ENCODE measurements around the gene RGP1.

RGP1 gene

DNA sequence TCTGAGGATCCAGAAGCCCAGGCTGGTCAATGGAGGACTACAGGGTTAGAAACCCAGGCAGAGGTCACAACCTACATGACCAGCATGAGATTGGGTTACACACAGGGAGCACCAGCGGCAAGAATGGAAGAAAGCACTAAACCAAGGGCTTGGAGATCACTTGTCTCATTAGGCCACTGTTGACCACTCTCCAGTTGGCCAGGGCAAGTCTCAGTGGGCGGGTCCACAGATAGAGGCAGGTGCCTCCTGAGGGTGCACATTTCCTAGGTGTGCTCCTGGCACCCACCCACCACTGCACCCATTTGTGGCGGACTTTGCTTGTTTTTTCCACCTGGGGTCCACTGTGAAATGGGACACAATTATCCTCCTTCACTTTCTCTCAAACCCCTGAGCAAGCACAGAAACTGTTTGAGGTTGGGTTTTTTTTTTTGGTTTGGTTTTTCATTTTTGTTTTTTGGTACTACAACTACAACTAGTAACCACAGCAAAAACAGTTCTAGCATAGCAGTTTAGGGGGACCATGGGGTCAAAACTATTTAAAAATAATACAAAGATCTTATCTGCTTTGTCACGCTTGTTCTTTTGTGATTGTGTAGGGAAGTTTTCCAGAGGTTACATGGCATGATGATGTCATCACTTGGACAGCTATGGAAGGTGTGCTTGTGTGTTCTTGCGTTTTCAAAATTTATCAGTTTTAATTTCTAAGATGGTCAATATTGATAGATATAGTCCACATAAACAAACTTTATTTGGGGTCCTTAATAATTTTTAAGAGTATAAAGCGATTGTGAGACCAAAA lies 48.4 kb downstream of the RGP1 start:
- Histone ChIP-seq H2AFZ (ENCODE audit: low read length) (no peak overlapping the region), H3K4me3 (ENCODE audit: low read length, poor library complexity, severe bottlenecking) (no peak overlapping the region), H4K20me1 (ENCODE audit: insufficient read depth, low read length, poor library complexity, severe bottlenecking) (no peaks in the 10 kb centered on the region), H3F3A (ENCODE audit: low read depth) (no peaks in the 10 kb centered on the region), H3K79me2 (ENCODE audit: insufficient read depth, low read length) (no peaks in the 10 kb centered on the region), H3K9me3 (ENCODE audit: insufficient read depth, low read depth, low read length) (no peaks in the 10 kb centered on the region), H3K4me2 (ENCODE audit: low read depth, low read length, poor library complexity, severe bottlenecking) (no peak overlapping the region), H3K27me3 (ENCODE audit: insufficient read depth, low read length, poor library complexity, severe bottlenecking) (no peaks in the 10 kb centered on the region), H3K9me2 (replicated peaks; ENCODE audit: low read depth, low read length) (no peaks in the 10 kb centered on the region), H3K4me1 (ENCODE audit: insufficient read depth, low read length, poor library complexity, severe bottlenecking) (peaks cover 16% of the 10 kb centered on the region), H3K9ac (ENCODE audit: low read depth, low read length, poor library complexity, severe bottlenecking) (no peak overlapping the region), H3K36me3 (ENCODE audit: insufficient read depth, low read length) (peaks cover 12% of the 10 kb centered on the region; the same call in 1 of the 2 replicates)
- no peak for TF ChIP-seq EZH2phosphoT487 (IDR thresholded peaks at IDR 0.05; ENCODE audit: borderline replicate concordance)
- TF ChIP-seq, protein P1, sequence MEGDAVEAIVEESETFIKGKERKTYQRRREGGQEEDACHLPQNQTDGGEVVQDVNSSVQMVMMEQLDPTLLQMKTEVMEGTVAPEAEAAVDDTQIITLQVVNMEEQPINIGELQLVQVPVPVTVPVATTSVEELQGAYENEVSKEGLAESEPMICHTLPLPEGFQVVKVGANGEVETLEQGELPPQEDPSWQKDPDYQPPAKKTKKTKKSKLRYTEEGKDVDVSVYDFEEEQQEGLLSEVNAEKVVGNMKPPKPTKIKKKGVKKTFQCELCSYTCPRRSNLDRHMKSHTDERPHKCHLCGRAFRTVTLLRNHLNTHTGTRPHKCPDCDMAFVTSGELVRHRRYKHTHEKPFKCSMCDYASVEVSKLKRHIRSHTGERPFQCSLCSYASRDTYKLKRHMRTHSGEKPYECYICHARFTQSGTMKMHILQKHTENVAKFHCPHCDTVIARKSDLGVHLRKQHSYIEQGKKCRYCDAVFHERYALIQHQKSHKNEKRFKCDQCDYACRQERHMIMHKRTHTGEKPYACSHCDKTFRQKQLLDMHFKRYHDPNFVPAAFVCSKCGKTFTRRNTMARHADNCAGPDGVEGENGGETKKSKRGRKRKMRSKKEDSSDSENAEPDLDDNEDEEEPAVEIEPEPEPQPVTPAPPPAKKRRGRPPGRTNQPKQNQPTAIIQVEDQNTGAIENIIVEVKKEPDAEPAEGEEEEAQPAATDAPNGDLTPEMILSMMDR (conservative IDR thresholded peaks at IDR 0.05; ENCODE audit: low read length): no peak

DNA sequence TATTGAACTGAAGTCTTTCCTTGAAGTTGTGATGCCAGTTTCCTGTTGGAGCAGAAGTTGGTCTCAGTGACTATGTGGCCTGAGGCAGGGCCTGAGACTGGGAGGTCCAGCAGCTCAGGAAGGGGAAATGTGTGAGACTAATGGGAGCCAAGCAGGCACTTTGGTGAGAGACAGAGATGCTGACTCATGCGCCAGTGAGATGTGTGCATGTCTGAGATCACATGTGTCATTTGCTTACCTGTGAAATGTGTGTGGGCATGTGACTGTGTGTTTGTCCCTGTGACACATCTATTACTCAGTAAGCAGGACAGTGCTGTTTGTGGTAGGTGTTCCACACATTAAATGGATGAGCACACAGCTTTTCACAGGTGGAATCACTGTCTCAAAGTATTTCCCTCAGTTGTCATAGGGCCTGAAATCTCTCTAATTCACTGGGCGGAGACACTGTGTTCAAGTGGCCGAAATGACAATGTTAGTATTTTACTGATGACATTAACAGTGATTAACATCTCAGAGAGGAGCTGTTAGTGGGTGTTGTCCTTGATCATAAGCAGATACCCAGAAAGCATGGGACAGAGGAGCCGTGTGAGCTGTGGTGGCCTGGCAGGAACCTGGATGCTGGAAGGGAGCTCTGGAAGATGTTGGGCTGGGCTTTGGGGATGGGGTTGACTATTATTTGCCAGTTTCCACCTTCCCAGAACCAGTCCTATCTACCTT lies 49.7 kb downstream of the RGP1 start:
- Histone ChIP-seq H2AFZ (ENCODE audit: low read length) (no peak overlapping the region), H3K4me1 (ENCODE audit: insufficient read depth, low read length, poor library complexity, severe bottlenecking) (peaks cover 16% of the 10 kb centered on the region), H3K79me2 (ENCODE audit: insufficient read depth, low read length) (no peaks in the 10 kb centered on the region), H3F3A (ENCODE audit: low read depth) (no peaks in the 10 kb centered on the region), H3K4me2 (ENCODE audit: low read depth, low read length, poor library complexity, severe bottlenecking) (no peak overlapping the region), H3K9ac (ENCODE audit: low read depth, low read length, poor library complexity, severe bottlenecking) (no peak overlapping the region), H3K9me2 (replicated peaks; ENCODE audit: low read depth, low read length) (no peaks in the 10 kb centered on the region), H4K20me1 (ENCODE audit: insufficient read depth, low read length, poor library complexity, severe bottlenecking) (no peaks in the 10 kb centered on the region), H3K27me3 (ENCODE audit: insufficient read depth, low read length, poor library complexity, severe bottlenecking) (no peaks in the 10 kb centered on the region), H3K9me3 (ENCODE audit: insufficient read depth, low read depth, low read length) (no peaks in the 10 kb centered on the region), H3K36me3 (ENCODE audit: insufficient read depth, low read length) (peaks cover 10% of the 10 kb centered on the region; the same call in 1 of the 2 replicates), H3K4me3 (ENCODE audit: low read length, poor library complexity, severe bottlenecking) (no peak overlapping the region)
- TF ChIP-seq EZH2phosphoT487 (IDR thresholded peaks at IDR 0.05; ENCODE audit: borderline replicate concordance): no peak
- TF ChIP-seq, protein P1 (conservative IDR thresholded peaks at IDR 0.05; ENCODE audit: low read length): no peak

DNA sequence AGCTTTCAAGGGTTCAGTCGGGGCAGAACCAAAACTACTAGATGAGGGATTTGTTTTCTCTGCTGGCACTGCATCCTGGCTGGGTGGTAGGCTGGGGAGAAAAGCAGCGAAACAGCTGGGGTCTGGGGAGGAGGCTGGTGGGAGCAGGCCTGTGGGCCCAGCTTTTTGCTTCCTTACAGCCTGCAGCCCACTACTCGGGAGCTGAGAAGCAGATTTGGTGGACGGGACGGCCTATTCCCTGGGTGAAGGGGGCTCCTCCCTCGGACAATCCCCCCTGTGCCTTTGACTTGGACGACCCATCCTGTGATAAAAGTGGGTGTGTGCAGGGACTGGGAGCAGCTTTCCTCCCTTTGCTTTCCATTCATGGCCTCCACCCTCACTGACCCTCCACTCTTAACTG lies 51.4 kb downstream of the RGP1 start:
- no peaks in the 10 kb centered on the region for H3K9me2 ChIP-seq (replicated peaks; ENCODE audit: low read depth, low read length)
- no peak overlapping the region for H3K4me2 ChIP-seq (ENCODE audit: low read depth, low read length, poor library complexity, severe bottlenecking)
- no peak overlapping the region for H3K4me3 ChIP-seq (ENCODE audit: low read length, poor library complexity, severe bottlenecking)
- H3K9ac ChIP-seq (ENCODE audit: low read depth, low read length, poor library complexity, severe bottlenecking): no peak overlapping the region
- no peaks in the 10 kb centered on the region for H3K79me2 ChIP-seq (ENCODE audit: insufficient read depth, low read length)
- no peaks in the 10 kb centered on the region for H3K27me3 ChIP-seq (ENCODE audit: insufficient read depth, low read length, poor library complexity, severe bottlenecking)
- no peaks in the 10 kb centered on the region for H3K9me3 ChIP-seq (ENCODE audit: insufficient read depth, low read depth, low read length)
- H3K4me1 ChIP-seq (ENCODE audit: insufficient read depth, low read length, poor library complexity, severe bottlenecking): peaks cover 9% of the 10 kb centered on the region
- H4K20me1 ChIP-seq (ENCODE audit: insufficient read depth, low read length, poor library complexity, severe bottlenecking): no peaks in the 10 kb centered on the region
- no peaks in the 10 kb centered on the region for H3F3A ChIP-seq (ENCODE audit: low read depth)
- peaks cover 10% of the 10 kb centered on the region; the same call in 1 of the 2 replicates for H3K36me3 ChIP-seq (ENCODE audit: insufficient read depth, low read length)
- TF ChIP-seq, protein P1 (conservative IDR thresholded peaks at IDR 0.05; ENCODE audit: low read length): no peak
- TF ChIP-seq EZH2phosphoT487 (IDR thresholded peaks at IDR 0.05; ENCODE audit: borderline replicate concordance): no peak
- no peak overlapping the region for H2AFZ ChIP-seq (ENCODE audit: low read length)
